ENCODE results near the gene ABCB1.

DNA sequence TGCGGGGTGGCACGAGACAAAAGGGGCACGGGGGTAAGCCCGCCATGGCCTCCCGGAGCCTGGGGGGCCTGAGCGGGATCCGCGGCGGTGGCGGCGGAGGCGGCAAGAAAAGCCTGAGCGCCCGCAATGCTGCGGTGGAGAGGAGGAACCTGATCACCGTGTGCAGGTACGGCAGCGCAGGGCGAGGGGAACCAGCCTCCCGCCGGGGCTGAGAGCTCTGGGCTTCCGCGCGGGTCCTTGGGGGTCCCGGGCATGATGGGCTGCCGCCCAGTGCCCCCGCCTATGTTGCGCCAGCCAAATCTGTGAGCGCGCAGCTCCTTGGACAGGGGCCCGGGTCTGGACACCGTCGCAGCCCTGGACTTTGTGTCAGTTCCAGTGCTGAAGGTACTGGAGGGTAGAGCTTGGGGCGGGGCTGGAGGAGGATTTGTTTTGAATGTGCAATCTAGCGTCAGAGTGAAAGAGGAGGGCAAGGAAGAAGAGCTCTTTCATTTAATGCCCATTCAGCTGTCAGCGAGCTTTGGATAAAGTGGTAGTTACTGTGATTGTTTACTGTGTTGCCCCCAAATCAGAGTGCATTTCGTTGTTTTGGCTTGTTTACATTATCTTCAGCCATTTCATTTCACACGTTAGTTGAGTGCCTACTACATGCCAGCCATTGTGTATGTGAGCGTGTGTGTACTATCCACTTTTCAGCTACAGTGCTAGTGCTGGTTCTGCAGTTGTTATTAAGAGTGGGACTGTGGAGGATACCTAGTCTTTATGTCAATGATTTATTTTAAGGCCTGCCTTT lies 28.3 kb upstream of the ABCB1 start:
- TF ChIP-seq, protein P1, sequence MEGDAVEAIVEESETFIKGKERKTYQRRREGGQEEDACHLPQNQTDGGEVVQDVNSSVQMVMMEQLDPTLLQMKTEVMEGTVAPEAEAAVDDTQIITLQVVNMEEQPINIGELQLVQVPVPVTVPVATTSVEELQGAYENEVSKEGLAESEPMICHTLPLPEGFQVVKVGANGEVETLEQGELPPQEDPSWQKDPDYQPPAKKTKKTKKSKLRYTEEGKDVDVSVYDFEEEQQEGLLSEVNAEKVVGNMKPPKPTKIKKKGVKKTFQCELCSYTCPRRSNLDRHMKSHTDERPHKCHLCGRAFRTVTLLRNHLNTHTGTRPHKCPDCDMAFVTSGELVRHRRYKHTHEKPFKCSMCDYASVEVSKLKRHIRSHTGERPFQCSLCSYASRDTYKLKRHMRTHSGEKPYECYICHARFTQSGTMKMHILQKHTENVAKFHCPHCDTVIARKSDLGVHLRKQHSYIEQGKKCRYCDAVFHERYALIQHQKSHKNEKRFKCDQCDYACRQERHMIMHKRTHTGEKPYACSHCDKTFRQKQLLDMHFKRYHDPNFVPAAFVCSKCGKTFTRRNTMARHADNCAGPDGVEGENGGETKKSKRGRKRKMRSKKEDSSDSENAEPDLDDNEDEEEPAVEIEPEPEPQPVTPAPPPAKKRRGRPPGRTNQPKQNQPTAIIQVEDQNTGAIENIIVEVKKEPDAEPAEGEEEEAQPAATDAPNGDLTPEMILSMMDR (IDR thresholded peaks at IDR 0.05) = no peak
- TF ChIP-seq POLR2A (IDR thresholded peaks at IDR 0.05) = peak in 1 of 2 donors; percentile 95

Data from adrenal gland (tissue), 5 donors.